ENCODE data around the gene PPM1E. TPM values are rescaled to one million over a fixed set of nuclear protein-coding genes. Genes with fewer than 3 reads are reported as not detected.

Gene PPM1E
- polyA plus RNA-seq, 1 donor (not counting 4 experiments of a cell fraction or from before 2014, with no cell fraction given): not detected

GRCh38 chr17:58913552-58913951 lies 157.9 kb downstream of the PPM1E start:
- TF ChIP-seq CTCF (optimal IDR thresholded peaks at IDR 0.05 in 1 of 3, IDR thresholded peaks at IDR 0.05 in 1 of 3, conservative IDR thresholded peaks at IDR 0.05 in 1 of 3; ENCODE audit: extremely low read depth in 1 of 3, insufficient read depth in 2 of 3, low read length in 3 of 3): no peak
- TF ChIP-seq EZH2 (IDR thresholded peaks at IDR 0.05; ENCODE audit: low read length): no peak
- no peak overlapping the region for H2AFZ ChIP-seq (ENCODE audit: control insufficient read depth, low read length)
- no peak overlapping the region for H3K27ac ChIP-seq (ENCODE audit: control insufficient read depth, insufficient read depth, low read length)
- dilution Hi-C loops (cut with MboI; ENCODE audit: extremely low pct_ligation_motif_present, low sequenced_read_pairs): no loop called here
- FAIRE-seq (no peak), DNase-seq (ENCODE audit: low read depth, low spot score) (no peak)
- H3K36me3 ChIP-seq (ENCODE audit: control insufficient read depth in 2 of 2, extremely low read depth in 1 of 2, insufficient read depth in 2 of 2, low read length in 2 of 2): no peaks in the 10 kb centered on the region
- no peaks in the 10 kb centered on the region for H3K79me2 ChIP-seq (ENCODE audit: control insufficient read depth, insufficient read depth, low read length)
- no peaks in the 10 kb centered on the region for H3K4me1 ChIP-seq (ENCODE audit: control insufficient read depth, extremely low read depth, insufficient read depth, low read length)
- peaks cover 3% of the 10 kb centered on the region for H3K9me3 ChIP-seq (ENCODE audit: control insufficient read depth, low read depth, low read length)
- H3K4me2 ChIP-seq (ENCODE audit: control insufficient read depth, extremely low read depth, insufficient read depth, low read depth, low read length): no peak overlapping the region
- no peaks in the 10 kb centered on the region for H3K27me3 ChIP-seq (ENCODE audit: control insufficient read depth, extremely low read depth, insufficient read depth, low read length)
- H3K4me3 ChIP-seq (ENCODE audit: control insufficient read depth in 2 of 3, extremely low read depth in 1 of 3, insufficient read depth in 2 of 3, low read depth in 1 of 3, low read length in 3 of 3): no peak overlapping the region
- no peak overlapping the region for H3K9ac ChIP-seq (ENCODE audit: control insufficient read depth, extremely low read depth, insufficient read depth, low read length)
- H3K9me1 ChIP-seq (ENCODE audit: control insufficient read depth, extremely low read depth, insufficient read depth, low read length): no peaks in the 10 kb centered on the region
- H4K20me1 ChIP-seq (ENCODE audit: control insufficient read depth, extremely low read depth, insufficient read depth, low read length): no peaks in the 10 kb centered on the region

- dilution Hi-C loops (cut with MboI; ENCODE audit: extremely low pct_ligation_motif_present, low sequenced_read_pairs): no loop called here
These were observed 158.5 kb downstream of the PPM1E start for GRCh38 chr17:58913971-58914769.

More at GRCh38 chr17:58913971-58914769, 158.5 kb downstream of the PPM1E start:
- H3K9me1 ChIP-seq (ENCODE audit: control insufficient read depth, extremely low read depth, insufficient read depth, low read length): no peaks in the 10 kb centered on the region
- peaks cover 3% of the 10 kb centered on the region for H3K9me3 ChIP-seq (ENCODE audit: control insufficient read depth, low read depth, low read length)
- FAIRE-seq (no peak), DNase-seq (ENCODE audit: low read depth, low spot score) (no peak)
- H3K27ac ChIP-seq (ENCODE audit: control insufficient read depth, insufficient read depth, low read length): no peak overlapping the region
- no peak overlapping the region for H2AFZ ChIP-seq (ENCODE audit: control insufficient read depth, low read length)
- no peaks in the 10 kb centered on the region for H3K36me3 ChIP-seq (ENCODE audit: control insufficient read depth in 2 of 2, extremely low read depth in 1 of 2, insufficient read depth in 2 of 2, low read length in 2 of 2)
- no peak overlapping the region for H3K4me3 ChIP-seq (ENCODE audit: control insufficient read depth in 2 of 3, extremely low read depth in 1 of 3, insufficient read depth in 2 of 3, low read depth in 1 of 3, low read length in 3 of 3)
- H4K20me1 ChIP-seq (ENCODE audit: control insufficient read depth, extremely low read depth, insufficient read depth, low read length): no peaks in the 10 kb centered on the region
- TF ChIP-seq CTCF (optimal IDR thresholded peaks at IDR 0.05 in 1 of 3, IDR thresholded peaks at IDR 0.05 in 1 of 3, conservative IDR thresholded peaks at IDR 0.05 in 1 of 3; ENCODE audit: extremely low read depth in 1 of 3, insufficient read depth in 2 of 3, low read length in 3 of 3) (no peak), EZH2 (IDR thresholded peaks at IDR 0.05; ENCODE audit: low read length) (no peak)
- no peak overlapping the region for H3K4me2 ChIP-seq (ENCODE audit: control insufficient read depth, extremely low read depth, insufficient read depth, low read depth, low read length)
- no peak overlapping the region for H3K9ac ChIP-seq (ENCODE audit: control insufficient read depth, extremely low read depth, insufficient read depth, low read length)
- H3K79me2 ChIP-seq (ENCODE audit: control insufficient read depth, insufficient read depth, low read length): no peaks in the 10 kb centered on the region
- H3K27me3 ChIP-seq (ENCODE audit: control insufficient read depth, extremely low read depth, insufficient read depth, low read length): no peaks in the 10 kb centered on the region
- no peaks in the 10 kb centered on the region for H3K4me1 ChIP-seq (ENCODE audit: control insufficient read depth, extremely low read depth, insufficient read depth, low read length)

All from keratinocyte (primary cell).